Measurements from ENCODE around the gene JAKMIP2.

JAKMIP2 gene

GRCh38 chr5:147565524-147565923, 217.0 kb downstream of the JAKMIP2 start:
- Histone ChIP-seq H3K27me3 (ENCODE audit: insufficient read depth, poor library complexity, severe bottlenecking) (no peaks in the 10 kb centered on the region), H3K27ac (replicated peaks) (no peak overlapping the region), H3K4me3 (replicated peaks; ENCODE audit: insufficient read depth, low read length) (no peak overlapping the region)
- no peak for DNase-seq (ENCODE audit: low read depth in 1 of 2, low spot score in 1 of 2)
- no peak for TF ChIP-seq SPI1 (IDR thresholded peaks at IDR 0.05; ENCODE audit: borderline replicate concordance, low read depth)

DNA sequence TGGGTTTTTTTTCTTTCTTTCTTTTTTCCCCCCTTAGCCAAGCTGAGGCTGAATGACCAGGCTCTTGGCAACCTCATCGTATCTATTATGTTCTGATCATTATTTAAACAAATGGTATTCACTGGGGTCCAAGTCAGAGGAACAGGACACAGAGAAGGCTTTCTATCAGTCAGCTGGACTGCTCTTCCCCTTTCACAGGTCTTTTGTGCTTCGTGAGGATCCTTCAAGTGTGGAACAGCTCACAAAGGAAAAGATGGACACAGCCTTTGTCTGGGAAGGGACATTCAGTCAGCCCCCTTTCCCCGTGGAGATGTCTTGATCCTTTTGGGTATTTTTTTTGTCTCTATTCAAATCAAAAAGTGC, 218.4 kb downstream of the JAKMIP2 start:
- Histone ChIP-seq H3K27me3 (ENCODE audit: insufficient read depth, poor library complexity, severe bottlenecking) (no peaks in the 10 kb centered on the region), H3K27ac (replicated peaks) (no peak overlapping the region), H3K4me3 (replicated peaks; ENCODE audit: insufficient read depth, low read length) (no peak overlapping the region)
- DNase-seq (ENCODE audit: low read depth in 1 of 2, low spot score in 1 of 2) = no peak
- no peak for TF ChIP-seq GABPA (IDR thresholded peaks at IDR 0.05; ENCODE audit: low read depth)
- no peak for TF ChIP-seq REST (IDR thresholded peaks at IDR 0.05; ENCODE audit: insufficient replicate concordance, low read depth)
- TF ChIP-seq POLR2AphosphoS5 (IDR thresholded peaks at IDR 0.05; ENCODE audit: low read depth) = no peak

DNA sequence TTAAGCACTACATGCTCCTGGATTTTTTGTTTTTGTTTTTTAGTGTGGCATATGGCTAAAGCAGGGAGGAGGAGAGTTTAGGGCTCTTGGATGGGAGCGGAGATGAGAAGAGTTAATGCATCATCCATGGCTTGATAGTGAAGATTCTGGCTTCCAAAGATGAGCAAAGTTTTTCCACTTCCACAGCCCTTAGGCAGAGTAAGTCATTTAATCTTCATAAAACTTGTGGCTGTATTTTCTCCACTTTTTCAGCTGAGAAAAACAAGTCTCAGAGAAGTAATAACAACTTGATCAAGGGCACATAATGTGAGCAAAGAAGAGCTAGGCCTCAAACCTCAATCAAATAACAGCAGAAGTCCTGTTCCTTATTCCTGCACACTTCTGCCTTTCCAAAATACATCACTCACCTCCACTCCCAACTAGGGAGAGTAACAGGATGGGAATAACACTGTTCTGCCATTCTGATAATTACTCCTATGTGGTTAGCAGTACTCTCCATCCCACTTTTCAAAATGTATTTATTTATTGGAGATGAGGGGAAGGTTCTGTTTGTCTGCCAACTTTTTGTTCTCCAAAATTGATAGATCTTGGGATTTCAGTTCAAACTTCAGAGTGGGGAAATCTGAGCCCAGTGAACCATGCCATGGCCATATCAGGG, 218.9 kb downstream of the JAKMIP2 start:
- TF ChIP-seq POLR2AphosphoS5 (IDR thresholded peaks at IDR 0.05; ENCODE audit: low read depth) (no peak), GABPA (IDR thresholded peaks at IDR 0.05; ENCODE audit: low read depth) (no peak), REST (IDR thresholded peaks at IDR 0.05; ENCODE audit: insufficient replicate concordance, low read depth) (no peak)
- TF ChIP-seq, protein P1, sequence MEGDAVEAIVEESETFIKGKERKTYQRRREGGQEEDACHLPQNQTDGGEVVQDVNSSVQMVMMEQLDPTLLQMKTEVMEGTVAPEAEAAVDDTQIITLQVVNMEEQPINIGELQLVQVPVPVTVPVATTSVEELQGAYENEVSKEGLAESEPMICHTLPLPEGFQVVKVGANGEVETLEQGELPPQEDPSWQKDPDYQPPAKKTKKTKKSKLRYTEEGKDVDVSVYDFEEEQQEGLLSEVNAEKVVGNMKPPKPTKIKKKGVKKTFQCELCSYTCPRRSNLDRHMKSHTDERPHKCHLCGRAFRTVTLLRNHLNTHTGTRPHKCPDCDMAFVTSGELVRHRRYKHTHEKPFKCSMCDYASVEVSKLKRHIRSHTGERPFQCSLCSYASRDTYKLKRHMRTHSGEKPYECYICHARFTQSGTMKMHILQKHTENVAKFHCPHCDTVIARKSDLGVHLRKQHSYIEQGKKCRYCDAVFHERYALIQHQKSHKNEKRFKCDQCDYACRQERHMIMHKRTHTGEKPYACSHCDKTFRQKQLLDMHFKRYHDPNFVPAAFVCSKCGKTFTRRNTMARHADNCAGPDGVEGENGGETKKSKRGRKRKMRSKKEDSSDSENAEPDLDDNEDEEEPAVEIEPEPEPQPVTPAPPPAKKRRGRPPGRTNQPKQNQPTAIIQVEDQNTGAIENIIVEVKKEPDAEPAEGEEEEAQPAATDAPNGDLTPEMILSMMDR (IDR thresholded peaks at IDR 0.05; ENCODE audit: insufficient read depth, low read length) = no peak
- no peak overlapping the region for H3K4me3 ChIP-seq (replicated peaks; ENCODE audit: insufficient read depth, low read length)
- H3K27me3 ChIP-seq (ENCODE audit: insufficient read depth, poor library complexity, severe bottlenecking) = no peaks in the 10 kb centered on the region
- no peak overlapping the region for H3K27ac ChIP-seq (replicated peaks)
- no peak for DNase-seq (ENCODE audit: low read depth in 1 of 2, low spot score in 1 of 2)

DNA sequence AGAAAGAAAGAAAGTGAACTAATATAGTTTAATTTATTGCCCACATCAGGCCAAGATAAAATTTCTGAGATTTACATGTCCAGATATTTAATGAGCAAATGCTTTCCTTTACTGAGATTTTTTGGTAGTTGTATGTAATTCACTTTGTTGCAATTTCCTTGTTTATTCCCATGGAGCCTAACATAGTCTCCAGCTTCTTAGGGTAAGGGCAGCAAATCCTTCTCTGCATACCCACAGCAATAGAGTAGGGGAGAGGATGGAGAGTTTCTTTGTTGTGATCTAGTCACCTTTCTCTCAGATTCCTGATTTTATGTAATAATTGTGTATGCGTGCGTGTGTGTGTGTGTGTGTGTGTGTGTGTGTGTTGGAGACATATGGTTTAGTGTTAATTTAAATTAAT, 221.1 kb downstream of the JAKMIP2 start:
- H3K27ac ChIP-seq (replicated peaks) = no peak overlapping the region
- H3K27me3 ChIP-seq (ENCODE audit: insufficient read depth, poor library complexity, severe bottlenecking) = no peaks in the 10 kb centered on the region
- no peak for DNase-seq (ENCODE audit: low read depth in 1 of 2, low spot score in 1 of 2)
- H3K4me3 ChIP-seq (replicated peaks; ENCODE audit: insufficient read depth, low read length) = no peak overlapping the region
- no peak for TF ChIP-seq GABPA (IDR thresholded peaks at IDR 0.05; ENCODE audit: low read depth)
- TF ChIP-seq, protein P1 (IDR thresholded peaks at IDR 0.05; ENCODE audit: insufficient read depth, low read length) = no peak
- no peak for TF ChIP-seq REST (IDR thresholded peaks at IDR 0.05; ENCODE audit: insufficient replicate concordance, low read depth)
- no peak for TF ChIP-seq SPI1 (IDR thresholded peaks at IDR 0.05; ENCODE audit: borderline replicate concordance, low read depth)
- TF ChIP-seq POLR2AphosphoS5 (IDR thresholded peaks at IDR 0.05; ENCODE audit: low read depth) = no peak

All from HL-60 (cell line).